Liver (tissue), 9 donors: ENCODE results near the gene CRACR2B. TPM values are rescaled to one million over a fixed set of nuclear protein-coding genes. Genes with fewer than 3 reads are reported as not detected.
A peak's percentile ranks its signal among the peaks of the same experiment; 100 is the strongest.

Experiments used
- DNase-seq: peaks from one replicate; pipeline ENCODE4 v3.0.0-alpha.2; 2017; ENCODE audit warnings: low spot score
- H3K27ac ChIP-seq, 2 donors: one replicate each; pipeline ENCODE4 v1.7.0; 2013; ENCODE audit warnings: inconsistent platforms in 2 of 2, low read length in 2 of 2, control low read depth in 1 of 2, low read depth in 1 of 2, mild to moderate bottlenecking in 1 of 2
- H3K27me3 ChIP-seq, 4 donors: one replicate each; pipeline versions ENCODE4 v1.6.1 to v1.7.0; 2013; ENCODE audit warnings: low read length in 3 of 4, inconsistent platforms in 1 of 4, mild to moderate bottlenecking in 1 of 4, moderate library complexity in 1 of 4; ENCODE audit not compliant: control insufficient read depth in 4 of 4, insufficient read depth in 4 of 4
- H3K36me3 ChIP-seq, 4 donors: one replicate each; pipeline versions ENCODE4 v1.6.1 to v1.7.0; 2013; ENCODE audit warnings: low read length in 3 of 4, mild to moderate bottlenecking in 3 of 4, low read depth in 1 of 4, moderate library complexity in 1 of 4; ENCODE audit not compliant: control insufficient read depth in 4 of 4, insufficient read depth in 3 of 4
- H3K4me1 ChIP-seq, 4 donors: one replicate each; pipeline versions ENCODE4 v1.6.1 to v1.7.0; 2013; ENCODE audit warnings: low read length in 3 of 4, mild to moderate bottlenecking in 3 of 4, moderate library complexity in 1 of 4; ENCODE audit not compliant: control insufficient read depth in 4 of 4, insufficient read depth in 4 of 4
- H3K4me3 ChIP-seq, 3 donors: one replicate each; pipeline versions ENCODE4 v1.6.1 to v1.7.0; 2013; ENCODE audit warnings: low read length in 3 of 3, control low read depth in 1 of 3, low read depth in 1 of 3, mild to moderate bottlenecking in 1 of 3
- H3K9ac ChIP-seq, 2 donors: one replicate each; pipeline ENCODE4 v1.7.0; 2013; ENCODE audit warnings: low read length in 2 of 2, mild to moderate bottlenecking in 2 of 2, moderate library complexity in 2 of 2, control low read depth in 1 of 2, low read depth in 1 of 2
- H3K9me3 ChIP-seq, 4 donors: one replicate each; pipeline versions ENCODE4 v1.6.1 to v1.7.0; 2013; ENCODE audit warnings: low read length in 3 of 4; ENCODE audit not compliant: control insufficient read depth in 4 of 4
- ATF3 ChIP-seq: IDR thresholded peaks from 2 replicates; pipeline ENCODE4 v1.6.1; 2016; ENCODE audit warnings: antibody characterized with exemption
- CTCF ChIP-seq: fragments of 150-350 bp; IDR thresholded peaks from 2 replicates; pipeline ENCODE4 v1.5.1; 2017; ENCODE audit warnings: improper control_type of control experiment, low read depth, low read length; ENCODE audit not compliant: missing input control
- EGR1 ChIP-seq, 2 donors: IDR thresholded peaks; 2 replicates each; pipeline ENCODE4 v1.6.1; 2016 to 2018; ENCODE audit warnings: antibody characterized with exemption in 2 of 2, low read depth in 2 of 2
- FOXA1 ChIP-seq: IDR thresholded peaks from 2 replicates; pipeline ENCODE4 v1.6.1; 2016; ENCODE audit warnings: antibody characterized with exemption
- HNF4A ChIP-seq, 2 donors: conservative IDR thresholded peaks; 2 replicates each; pipeline ENCODE4 v1.6.1; 2016; ENCODE audit warnings: antibody characterized with exemption in 2 of 2, mild to moderate bottlenecking in 2 of 2
- HNF4G ChIP-seq: IDR thresholded peaks from 2 replicates; pipeline ENCODE4 v1.6.1; 2016; ENCODE audit warnings: antibody characterized with exemption
- JUND ChIP-seq, 2 donors: IDR thresholded peaks; 2 replicates each; pipeline ENCODE4 v1.6.1; 2016; ENCODE audit warnings: antibody characterized with exemption in 2 of 2
- MAX ChIP-seq: IDR thresholded peaks from 2 replicates; pipeline ENCODE4 v1.6.1; 2016; ENCODE audit warnings: antibody characterized with exemption
- RXRA ChIP-seq, 2 donors: IDR thresholded peaks; 2 replicates each; pipeline ENCODE4 v1.6.1; 2017 to 2018; ENCODE audit warnings: antibody characterized with exemption in 2 of 2, mild to moderate bottlenecking in 1 of 2
- SP1 ChIP-seq: IDR thresholded peaks from 2 replicates; pipeline ENCODE4 v1.6.1; 2018; ENCODE audit warnings: antibody characterized with exemption, mild to moderate bottlenecking
- TAF1 ChIP-seq: conservative IDR thresholded peaks from 2 replicates; pipeline ENCODE4 v1.6.1; 2016; ENCODE audit warnings: antibody characterized with exemption, mild to moderate bottlenecking
- YY1 ChIP-seq: IDR thresholded peaks from 2 replicates; pipeline ENCODE4 v1.6.1; 2016; ENCODE audit warnings: antibody characterized with exemption, mild to moderate bottlenecking
- WGBS: extraction: QIAGEN DNeasy Blood & Tissue Kit; methylation state at CpG from one replicate; pipeline ENCODE4 v1.1.7; 2013; 5-methylcytosine and 5-hydroxymethylcytosine counted together
- polyA plus RNA-seq, 2 donors: library from polyadenylated mRNA; stranded (reverse) in 1 of 2; unstranded in 1 of 2; fragments of 200-250 nt in 1 of 2; fragments of >200 nt in 1 of 2; fragmentation: Nextera tagmentation in 1 of 2; extraction: Ambion mirVana in 1 of 2; gene quantifications; one replicate each; pipeline versions ENCODE4 v1.2.1 to v1.2.3, GENCODE V29; 2013 to 2015
- total RNA-seq, 2 donors: library from RNA; depleted of rRNA; stranded (reverse); fragments of >200 nt; gene quantifications; one replicate each; pipeline ENCODE4 v1.2.3, GENCODE V29; 2014
- TF ChIP-seq, protein P1 (sequence below): IDR thresholded peaks from 2 replicates; pipeline ENCODE4 v1.6.1; 2016; ENCODE audit warnings: antibody characterized with exemption
- donor health status: healthy.
- donor health status: healthy.
- donor health status: healthy.
- donor health status: healthy.
- donor health status: healthy.

The CRACR2B gene
- total and polyA plus RNA-seq, 4 donors, result 0.14 to 2.9 (median 2.2) TPM

DNA sequence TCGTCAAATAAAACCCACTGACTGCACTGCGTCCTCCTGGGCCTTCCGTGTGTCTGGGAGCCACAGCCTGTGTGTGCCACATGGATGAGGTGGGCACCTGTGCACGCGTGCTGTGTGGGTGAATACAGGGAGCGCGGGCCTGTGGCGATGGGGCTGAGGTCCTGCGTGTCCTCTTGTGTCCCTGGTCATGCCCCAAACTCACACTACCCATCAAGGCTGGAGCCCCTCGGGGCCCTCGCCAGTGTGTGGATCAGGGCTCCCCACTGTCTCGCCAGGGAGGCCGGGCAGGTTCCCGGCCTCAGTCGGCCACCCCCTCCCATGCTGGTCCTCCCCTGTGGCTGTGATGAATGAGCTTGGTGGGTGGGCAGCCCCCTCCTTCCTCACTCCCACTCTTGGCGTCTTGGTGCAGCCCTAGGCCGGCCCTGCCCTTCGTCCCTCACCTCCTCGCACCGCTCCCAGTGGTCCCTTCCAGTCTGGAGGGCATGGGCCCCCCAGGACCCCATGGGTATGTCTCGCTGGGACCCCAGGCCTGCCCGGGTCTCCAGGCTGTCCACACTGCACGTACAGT lies 4.3 kb downstream of the CRACR2B start:
- no peak for DNase-seq
- H3K9me3 ChIP-seq, result no peaks in the 10 kb centered on the region
- WGBS, result 80% methylated on average over 23 of the region's 23 CpGs
- H3K36me3 ChIP-seq, result peaks cover 0 to 4% (median 2%) of the 10 kb centered on the region in 4 donors
- peak overlapping the region in 1 of 2 donors; percentile 46 for H3K27ac ChIP-seq
- H3K4me3 ChIP-seq, result peak overlapping the region in 1 of 3 donors; percentile 85
- H3K9ac ChIP-seq, result peak overlapping the region in 1 of 2 donors; percentile 16
- no peaks in the 10 kb centered on the region for H3K27me3 ChIP-seq
- TF ChIP-seq MAX, result no peak
- no peak for TF ChIP-seq ATF3
- TF ChIP-seq HNF4G, result no peak
- TF ChIP-seq FOXA1, result no peak
- TF ChIP-seq HNF4A (conservative IDR thresholded peaks at IDR 0.05), result no peak
- TF ChIP-seq EGR1 (IDR thresholded peaks at IDR 0.05; ENCODE audit: low read depth in 2 of 2), result no peak
- TF ChIP-seq YY1, result no peak
- TF ChIP-seq, protein P1, sequence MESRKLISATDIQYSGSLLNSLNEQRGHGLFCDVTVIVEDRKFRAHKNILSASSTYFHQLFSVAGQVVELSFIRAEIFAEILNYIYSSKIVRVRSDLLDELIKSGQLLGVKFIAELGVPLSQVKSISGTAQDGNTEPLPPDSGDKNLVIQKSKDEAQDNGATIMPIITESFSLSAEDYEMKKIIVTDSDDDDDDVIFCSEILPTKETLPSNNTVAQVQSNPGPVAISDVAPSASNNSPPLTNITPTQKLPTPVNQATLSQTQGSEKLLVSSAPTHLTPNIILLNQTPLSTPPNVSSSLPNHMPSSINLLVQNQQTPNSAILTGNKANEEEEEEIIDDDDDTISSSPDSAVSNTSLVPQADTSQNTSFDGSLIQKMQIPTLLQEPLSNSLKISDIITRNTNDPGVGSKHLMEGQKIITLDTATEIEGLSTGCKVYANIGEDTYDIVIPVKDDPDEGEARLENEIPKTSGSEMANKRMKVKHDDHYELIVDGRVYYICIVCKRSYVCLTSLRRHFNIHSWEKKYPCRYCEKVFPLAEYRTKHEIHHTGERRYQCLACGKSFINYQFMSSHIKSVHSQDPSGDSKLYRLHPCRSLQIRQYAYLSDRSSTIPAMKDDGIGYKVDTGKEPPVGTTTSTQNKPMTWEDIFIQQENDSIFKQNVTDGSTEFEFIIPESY, result no peak
- TF ChIP-seq RXRA (IDR thresholded peaks at IDR 0.05), result no peak
- no peak for TF ChIP-seq CTCF
- TF ChIP-seq TAF1, result no peak
- no peak for TF ChIP-seq SP1
- TF ChIP-seq JUND (IDR thresholded peaks at IDR 0.05), result no peak
- peaks cover 39 to 81% (median 59%) of the 10 kb centered on the region in 4 donors for H3K4me1 ChIP-seq

DNA sequence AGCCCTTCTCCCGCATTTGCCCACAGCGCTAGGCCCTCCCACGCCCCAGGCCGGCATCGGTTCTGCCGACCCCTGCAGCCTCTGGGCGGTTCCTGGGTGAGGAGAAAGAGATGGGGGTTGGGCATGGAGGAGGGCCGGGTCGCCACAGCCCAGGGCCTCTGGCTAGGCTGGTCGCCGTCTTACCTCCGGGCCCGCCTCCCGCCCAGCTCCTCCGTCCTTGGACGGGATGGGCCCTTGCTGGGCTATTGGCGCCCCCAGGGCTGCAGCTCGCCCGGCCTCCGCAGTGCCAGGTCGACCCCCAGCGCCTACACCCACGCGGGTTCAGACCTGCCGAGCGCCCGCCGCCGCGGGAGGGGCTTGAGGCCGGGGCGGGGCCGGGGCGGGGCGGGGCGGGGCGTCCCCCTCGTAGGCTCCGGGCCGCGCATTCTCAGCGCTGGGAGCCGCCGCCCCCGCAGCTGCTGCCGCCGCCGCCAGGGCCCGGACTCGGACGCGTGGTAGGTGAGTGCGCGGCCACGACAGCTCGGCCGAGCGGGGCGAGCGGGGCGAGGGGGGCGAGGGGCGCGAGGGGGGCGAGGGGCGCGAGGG lies 4.9 kb downstream of the CRACR2B start, which contains the start of gene CD151:
CD151 (plus strand) TSS at position 424 of the 585 bp plus-strand sequence. CDS start 3,118 bp downstream, outside the sequence.
- H3K9me3 ChIP-seq, result no peaks in the 10 kb centered on the region
- TF ChIP-seq EGR1 (IDR thresholded peaks at IDR 0.05; ENCODE audit: low read depth in 2 of 2), result peak in 1 of 2 donors; percentile 51
- no peak for TF ChIP-seq JUND (IDR thresholded peaks at IDR 0.05)
- H3K36me3 ChIP-seq, result peaks cover 0 to 9% (median 7%) of the 10 kb centered on the region in 4 donors
- H3K4me1 ChIP-seq, result peaks cover 44 to 79% (median 59%) of the 10 kb centered on the region in 4 donors
- peak within 1 kb of the TSS; percentile 28 to 85 (median 57) for H3K4me3 ChIP-seq
- H3K27me3 ChIP-seq, result no peaks in the 10 kb centered on the region
- peak within 1 kb of the TSS; percentile 90 to 99 for H3K27ac ChIP-seq
- peak within 1 kb of the TSS; percentile 16 to 32 for H3K9ac ChIP-seq
- 3% methylated on average over 67 of the region's 67 CpGs for WGBS
- peak; percentile 67 for DNase-seq
